Measurements from ENCODE around the gene PACSIN3. TPM values are rescaled to one million over a fixed set of nuclear protein-coding genes. Genes with fewer than 3 reads are reported as not detected.
A peak's percentile ranks its signal among the peaks of the same experiment; 100 is the strongest.

PACSIN3 gene
- polyA plus RNA-seq, 2 of the 4 experiments (the other 2 are of a cell fraction), result 16.5 to 35.3 TPM

GRCh38 chr11:47176328-47177228 is 9.7 kb downstream of the PACSIN3 start, which contains the start of gene ARFGAP2 (continued):
- TF ChIP-seq ZNF302 (CRISPR knock-in tag; IDR thresholded peaks at IDR 0.05) (no peak), RAD21 (conservative IDR thresholded peaks at IDR 0.05 in 1 of 2, IDR thresholded peaks at IDR 0.05 in 1 of 2) (no peak), PHF8 (IDR thresholded peaks at IDR 0.05; ENCODE audit: borderline replicate concordance, low read depth) (peak; percentile 56)

GRCh38 chr11:47175746-47176327 is 10.4 kb downstream of the PACSIN3 start:
- TF ChIP-seq NR3C1 (IDR thresholded peaks at IDR 0.05), result no peak
- TF ChIP-seq TP53 (CRISPR knock-in tag; IDR thresholded peaks at IDR 0.05), result no peak
- TF ChIP-seq HDAC2 (IDR thresholded peaks at IDR 0.05), result no peak
- no peak for TF ChIP-seq CEBPB (IDR thresholded peaks at IDR 0.05)
- no peak for TF ChIP-seq CBX2 (IDR thresholded peaks at IDR 0.05; ENCODE audit: borderline replicate concordance, low read depth)
- TF ChIP-seq NFE2L2 (conservative IDR thresholded peaks at IDR 0.05; ENCODE audit: low read length), result no peak
- no peak for TF ChIP-seq RFX5 (IDR thresholded peaks at IDR 0.05)
- no peak for TF ChIP-seq ZC3H11A (IDR thresholded peaks at IDR 0.05)
- no peak for TF ChIP-seq HEYL (CRISPR knock-in tag; IDR thresholded peaks at IDR 0.05)
- FAIRE-seq (no peak), DNase-seq (ENCODE audit: low read depth in 1 of 2, low spot score in 1 of 2) (no peak), ATAC-seq (no peak)
- Histone ChIP-seq H3K4me2 (peak overlapping the region; percentile 92), H3K27ac (peak overlapping the region; percentile 94 to 100), H3K4me3 (peak overlapping the region; percentile 100), H3K9me3 (no peaks in the 10 kb centered on the region), H3K4me1 (peaks cover 14% of the 10 kb centered on the region)
- CTCF ChIA-PET, result interaction anchor here (0.8 to 10.8 kb wide), 7 partner anchors 9 to 179 kb away, joined by 3 to 173 read pairs (median 6); partner anchors contain the start of genes NR1H3 and PACSIN3
- POLR2A ChIA-PET, result no interaction called here
- WGBS (ENCODE audit: missing lambda C conversion rate), result 52% methylated on average over 14 of the region's 14 CpGs

GRCh38 chr11:47172740-47173336 is 13.4 kb downstream of the PACSIN3 start:
- Histone ChIP-seq H3K4me2 (no peak overlapping the region), H3K4me1 (peaks cover 11% of the 10 kb centered on the region), H3K9me3 (no peaks in the 10 kb centered on the region), H3K4me3 (no peak overlapping the region), H3K27ac (no peak overlapping the region)
- DNase-seq (ENCODE audit: low read depth in 1 of 2, low spot score in 1 of 2) (no peak), FAIRE-seq (no peak), ATAC-seq (no peak)
- POLR2A ChIA-PET, result no interaction called here
- TF ChIP-seq HES2 (IDR thresholded peaks at IDR 0.05) (no peak), ZNF302 (CRISPR knock-in tag; IDR thresholded peaks at IDR 0.05) (no peak), CTCF (IDR thresholded peaks at IDR 0.05) (no peak), SMC3 (IDR thresholded peaks at IDR 0.05) (no peak), FOSB (CRISPR knock-in tag; IDR thresholded peaks at IDR 0.05) (no peak), ESRRA (IDR thresholded peaks at IDR 0.05; ENCODE audit: borderline replicate concordance, low read length) (no peak), CHD2 (IDR thresholded peaks at IDR 0.05; ENCODE audit: low read length, partially characterized antibody) (no peak), RFX5 (IDR thresholded peaks at IDR 0.05) (no peak), RAD21 (conservative IDR thresholded peaks at IDR 0.05 in 1 of 2, IDR thresholded peaks at IDR 0.05 in 1 of 2) (no peak), BHLHE40 (IDR thresholded peaks at IDR 0.05; ENCODE audit: low read depth, low read length) (no peak)
- WGBS (ENCODE audit: missing lambda C conversion rate), result 66% methylated on average over 6 of the region's 6 CpGs
- CTCF ChIA-PET, result interaction anchor here (0.8 to 3.5 kb wide), 8 partner anchors 10 to 182 kb away, joined by 3 to 40 read pairs (median 4); no protein-coding TSS in a partner anchor

Data from A549 (cell line).